GM19023 (cell line): ENCODE results near the gene SBDS.
"Not testable (repeated sequence)": the region's sequence is repeated elsewhere in the genome, so short reads cannot be mapped to it uniquely, and the experiment has no call there.

ENCODE experiments used
- ATAC-seq: cut with Tn5 transposase; IDR thresholded peaks from one replicate; pipeline ENCODE4 v1.9.1; 2021; ENCODE audit warnings: mild to moderate bottlenecking, moderate library complexity; ENCODE audit not compliant: unreplicated experiment

SBDS gene

DNA sequence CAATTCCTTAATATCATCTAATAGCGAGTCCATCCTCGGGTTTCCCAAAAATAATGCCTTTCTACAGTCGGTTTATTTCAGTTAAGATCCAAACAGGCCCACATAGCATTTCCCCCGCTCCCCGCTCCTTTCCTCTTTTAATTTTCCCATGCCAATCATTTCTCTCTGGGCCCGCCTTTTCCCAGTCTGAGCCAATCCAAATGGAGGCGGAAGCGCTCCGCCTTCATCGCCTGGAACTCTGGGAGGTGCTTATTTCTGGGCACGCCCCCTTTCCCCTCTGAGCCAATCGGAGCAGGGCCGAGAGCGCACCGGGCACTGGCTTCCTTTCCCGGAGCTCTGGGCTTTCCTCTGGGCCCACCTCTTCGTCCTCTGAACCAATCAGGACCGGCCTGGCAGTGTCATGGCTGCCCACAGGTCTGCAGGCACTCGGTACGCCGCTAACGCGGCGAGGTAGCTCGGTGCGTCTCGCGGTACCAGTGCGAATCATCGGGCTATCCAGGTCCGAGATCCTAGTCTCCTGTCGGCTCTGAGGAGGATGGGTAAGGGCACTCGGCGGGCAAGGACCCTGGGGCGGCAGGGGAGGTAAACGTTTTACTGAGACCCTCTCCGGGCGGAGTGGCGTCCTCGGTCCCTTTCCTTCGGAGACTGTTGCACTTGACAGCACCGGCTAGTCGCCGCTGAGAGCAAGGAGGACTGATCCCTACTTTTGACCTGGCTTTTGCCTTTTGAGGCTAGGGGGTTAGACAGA, 1.2 kb upstream of the SBDS start, which contains the start of gene TYW1:
Gene TYW1, plus strand, starts transcription at position 390 of the 748 bp plus-strand sequence. Its CDS starts 146 bp downstream, at position 536.
- peak; percentile 92 for ATAC-seq

DNA sequence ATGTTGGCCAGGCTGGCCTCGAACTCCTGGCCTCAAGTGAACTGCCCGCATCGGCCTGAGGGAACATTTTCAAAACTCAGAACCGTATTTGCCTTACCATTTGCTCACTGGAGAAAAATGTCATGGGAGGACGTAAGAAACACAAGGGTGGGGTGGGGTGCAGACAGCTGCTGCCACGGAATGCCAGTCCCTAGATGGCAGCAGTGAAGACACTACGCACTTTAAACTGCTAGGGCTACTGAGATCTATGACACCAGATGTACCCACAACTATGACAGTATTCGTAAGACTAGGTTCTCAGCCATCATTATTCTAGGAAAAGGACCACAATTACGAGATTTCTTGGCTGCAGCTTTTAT, 716 bp downstream of the SBDS start:
- ATAC-seq: peak; percentile 19

DNA sequence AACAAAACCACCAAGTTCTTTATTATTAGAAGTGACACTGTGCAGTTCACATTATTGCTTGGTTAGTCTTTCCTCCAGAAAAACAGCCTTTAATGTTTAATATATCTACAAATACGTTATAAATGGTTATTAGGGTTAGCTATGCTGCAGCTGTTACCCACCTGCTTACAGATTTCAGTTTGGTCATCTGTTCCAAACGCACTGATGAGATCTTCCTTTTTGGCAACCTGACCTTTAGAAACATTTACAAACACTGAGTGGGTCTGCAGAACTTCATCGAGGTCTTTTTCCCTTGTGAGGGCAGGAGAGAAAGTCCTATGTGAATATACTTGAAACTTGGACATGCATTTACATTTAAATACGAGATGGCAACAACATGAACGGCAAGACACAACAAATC, 1.3 kb downstream of the SBDS start:
- not testable (repeated sequence) for ATAC-seq

DNA sequence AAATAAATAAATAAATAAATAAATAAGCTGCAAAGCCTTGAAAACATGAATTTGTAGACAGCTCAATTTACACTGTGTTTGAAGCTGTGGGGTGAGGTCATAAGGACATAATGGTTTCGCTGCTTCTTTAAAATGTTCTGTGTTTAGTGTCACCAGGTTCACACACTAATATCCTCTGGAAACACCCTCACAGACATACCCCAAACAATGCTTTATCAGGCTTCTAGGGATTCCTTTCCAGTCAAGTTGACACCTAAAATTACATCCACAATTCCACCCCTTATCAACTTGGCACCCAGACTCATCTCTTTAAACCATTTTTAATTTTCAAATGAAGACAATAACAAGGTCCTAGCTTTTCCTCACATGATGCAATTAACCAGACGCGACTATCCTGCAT, 5.8 kb downstream of the SBDS start:
- ATAC-seq: not testable (repeated sequence)

DNA sequence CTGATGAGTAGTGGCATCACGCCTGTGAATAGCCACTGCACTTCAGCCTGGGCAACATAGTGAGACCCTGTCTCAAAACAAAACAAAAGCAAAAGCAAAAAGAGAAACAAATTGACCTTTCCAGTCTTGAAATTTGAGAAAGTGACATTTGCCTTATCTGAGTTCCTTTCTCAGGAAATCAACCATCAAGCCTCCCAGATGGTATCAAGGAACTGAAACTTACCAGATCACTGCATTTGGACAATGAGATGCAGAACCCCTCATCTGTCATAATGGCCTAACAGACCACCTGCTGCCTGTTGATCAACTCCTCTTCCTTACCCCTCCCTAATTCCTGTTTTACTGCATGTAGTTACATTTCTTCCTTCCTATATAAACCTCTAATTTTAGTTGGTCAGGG, 15.1 kb downstream of the SBDS start:
- ATAC-seq: not testable (repeated sequence)

DNA sequence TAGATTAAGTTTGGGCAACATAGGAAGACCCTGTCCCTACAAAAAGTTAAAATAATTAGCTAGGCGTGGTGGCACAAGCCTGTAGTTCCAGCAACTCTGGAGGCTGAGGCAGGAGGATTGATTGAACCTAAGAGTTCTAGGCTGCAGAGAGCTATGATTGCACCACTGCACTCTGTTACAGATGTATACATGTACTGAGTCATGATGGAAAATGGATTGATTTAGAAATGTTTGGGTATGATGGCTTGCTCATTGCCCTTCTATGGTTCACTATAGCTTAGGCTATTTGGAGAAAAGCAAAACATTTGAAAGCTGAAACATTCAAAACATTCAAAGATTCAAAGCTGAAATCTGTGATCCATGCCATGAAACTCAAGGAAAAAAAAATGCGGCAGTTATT, 16.4 kb downstream of the SBDS start:
- not testable (repeated sequence) for ATAC-seq

DNA sequence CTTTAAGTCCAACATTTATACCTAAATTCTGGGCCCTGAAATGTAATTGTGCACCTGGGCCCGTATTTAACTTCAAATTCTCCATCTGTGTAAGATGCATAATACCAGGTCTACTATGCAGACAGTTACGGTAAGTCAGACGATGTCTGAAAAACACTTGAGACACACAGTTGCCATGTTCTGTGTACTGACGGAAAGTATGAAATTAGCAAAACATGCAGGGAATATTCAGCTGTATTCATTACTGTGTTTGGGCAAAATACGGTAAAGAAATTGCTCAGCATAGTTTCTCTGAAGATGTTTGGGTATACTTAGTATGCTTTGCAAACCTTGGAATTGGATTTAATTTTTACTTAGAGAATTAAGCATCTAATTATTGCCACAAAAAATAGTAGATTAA, 17.1 kb downstream of the SBDS start:
- not testable (repeated sequence) for ATAC-seq

DNA sequence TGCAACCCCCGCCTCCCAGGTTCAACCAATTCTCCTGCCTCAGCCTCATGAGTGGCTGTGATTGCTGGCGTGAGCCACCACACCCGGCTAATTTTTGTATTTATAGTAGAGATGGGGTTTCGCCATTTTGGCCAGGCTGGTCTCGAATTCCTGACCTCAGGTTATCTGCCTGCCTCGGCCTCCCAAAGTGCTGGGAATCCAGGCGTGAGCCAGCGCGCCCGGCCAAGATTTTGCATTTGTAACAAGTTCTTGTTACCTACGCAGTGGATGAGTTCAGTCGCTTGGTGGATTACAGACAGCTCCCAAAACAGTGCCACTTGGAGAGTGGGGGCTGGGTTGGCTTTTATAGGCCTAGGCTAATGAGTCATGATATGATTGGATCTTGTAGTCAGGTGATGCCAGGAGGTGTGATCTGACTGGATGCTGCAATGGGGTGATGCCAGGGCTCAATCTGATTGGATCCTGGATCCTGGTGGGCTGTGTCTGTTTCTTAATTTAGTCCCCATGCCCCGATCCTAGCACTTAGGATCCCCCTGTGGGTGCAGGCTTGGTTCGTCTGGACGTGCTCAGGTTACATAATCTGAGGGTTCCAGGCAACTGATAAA, 20.3 kb downstream of the SBDS start:
- no peak for ATAC-seq

DNA sequence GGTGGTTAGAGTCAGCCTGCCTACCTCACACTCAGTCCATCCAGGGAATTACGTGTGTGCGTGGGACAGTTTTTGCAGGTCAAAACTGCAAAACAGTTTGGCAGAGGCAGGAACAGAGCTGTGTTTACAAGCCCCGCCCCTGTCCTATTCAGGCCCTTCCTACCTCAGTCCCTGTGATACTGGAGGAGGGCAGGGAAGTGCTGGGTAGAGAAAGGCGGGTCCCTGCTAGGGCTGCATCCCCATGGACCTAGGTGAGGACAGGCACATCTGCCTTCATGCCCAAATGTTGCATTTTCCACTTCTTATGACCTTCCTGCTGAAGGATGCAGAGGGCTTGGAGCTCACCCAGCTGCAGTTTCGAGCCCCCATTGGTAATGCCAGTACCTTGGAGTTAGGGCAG, 25.1 kb downstream of the SBDS start:
- ATAC-seq: no peak

DNA sequence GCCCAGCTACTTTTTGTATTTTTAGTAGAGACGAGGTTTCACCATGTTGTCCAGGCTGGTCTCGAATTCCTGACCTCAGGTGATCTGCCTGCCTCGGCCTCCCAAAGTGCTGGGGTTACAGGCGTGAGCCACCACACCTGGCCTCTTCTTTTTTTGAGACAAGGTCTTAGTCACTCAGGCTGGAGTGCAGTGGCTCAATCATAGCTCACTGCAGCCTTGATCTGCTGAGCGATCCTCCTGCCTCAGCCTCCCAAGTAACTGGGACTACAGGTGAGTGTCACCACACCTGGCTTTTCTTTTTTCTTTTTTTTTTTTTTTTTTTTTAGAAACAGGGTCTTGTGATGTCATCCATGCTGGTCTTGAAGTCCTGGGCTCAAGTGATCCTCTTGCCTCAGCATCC, 26.4 kb downstream of the SBDS start:
- not testable (repeated sequence) for ATAC-seq

DNA sequence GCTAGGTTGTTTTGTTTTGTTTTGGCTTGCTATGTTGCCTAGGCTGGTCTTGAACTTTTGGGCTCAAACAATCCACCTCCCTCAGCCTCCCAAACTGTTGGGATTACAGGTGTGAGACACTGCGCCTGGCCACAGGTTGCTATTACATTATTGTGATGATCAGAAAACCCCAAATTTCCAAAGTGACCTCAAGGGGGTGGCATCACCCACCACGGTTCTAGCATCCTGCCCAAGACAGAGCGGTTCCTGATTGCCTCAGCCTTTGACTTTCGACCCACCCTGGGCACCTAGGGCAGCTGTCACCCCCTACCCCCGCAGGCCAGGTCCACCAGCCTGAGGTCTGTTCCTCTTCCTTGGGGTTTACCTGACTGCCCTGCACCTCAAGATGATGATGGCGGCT, 28.4 kb downstream of the SBDS start:
- no peak for ATAC-seq

DNA sequence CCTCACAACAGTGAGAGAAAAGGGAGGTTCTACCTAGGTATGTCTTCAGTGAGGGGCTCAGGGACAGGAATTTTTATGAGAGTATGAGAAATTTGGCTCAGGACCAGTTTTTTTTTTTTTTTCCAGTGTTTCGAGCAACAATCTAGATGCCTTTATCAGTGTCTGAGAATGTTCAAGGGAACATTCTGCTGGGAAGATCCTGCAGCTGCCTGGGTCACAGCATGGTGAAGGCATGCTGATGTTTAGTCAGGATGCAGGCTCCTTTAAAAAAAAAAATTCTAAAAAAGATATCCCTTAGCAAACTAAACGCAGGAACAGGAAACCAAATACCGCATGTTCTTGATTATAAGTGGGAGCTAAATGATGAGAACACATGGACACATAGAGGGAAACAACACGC, 31.0 kb downstream of the SBDS start:
- no peak for ATAC-seq

DNA sequence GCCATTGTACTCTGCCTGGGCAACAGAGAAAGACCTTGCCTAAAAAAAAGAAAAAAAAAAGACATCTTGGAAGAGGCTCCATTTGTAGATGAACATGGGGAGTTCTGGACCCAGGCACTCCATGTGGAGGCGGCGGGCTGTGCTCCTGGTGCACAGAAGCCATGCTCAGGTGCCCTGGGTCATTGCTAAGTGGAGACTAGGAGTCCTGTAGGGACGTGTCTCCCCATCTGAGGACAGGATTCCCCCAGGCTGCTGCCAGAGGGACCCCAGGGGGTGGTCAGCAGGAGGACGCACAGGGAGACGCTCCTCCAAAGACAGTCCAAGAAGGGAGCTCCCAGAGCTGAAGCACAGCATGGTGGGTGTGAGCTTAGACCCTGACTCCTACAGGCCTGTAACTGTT, 34.3 kb downstream of the SBDS start:
- ATAC-seq: no peak

DNA sequence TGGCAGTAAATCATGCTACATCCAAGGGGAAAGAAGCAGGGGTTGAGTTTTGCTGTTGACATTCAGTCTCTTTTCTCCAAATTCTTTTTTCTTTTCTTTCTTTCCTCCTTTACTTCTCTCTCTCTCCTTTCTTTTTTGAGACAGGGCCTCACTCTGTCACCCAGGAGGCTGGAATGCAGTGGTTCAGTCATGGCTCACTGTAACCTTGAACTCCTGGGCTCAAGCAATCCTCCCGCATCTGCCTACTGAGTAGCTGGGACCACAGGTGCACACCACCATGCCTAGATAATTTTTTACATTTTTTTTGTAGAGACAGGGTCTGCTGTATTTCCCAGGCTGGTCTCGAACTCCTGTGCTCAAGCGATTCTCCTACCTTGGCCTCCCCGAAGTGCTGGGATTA, 35.2 kb downstream of the SBDS start:
- no peak for ATAC-seq

DNA sequence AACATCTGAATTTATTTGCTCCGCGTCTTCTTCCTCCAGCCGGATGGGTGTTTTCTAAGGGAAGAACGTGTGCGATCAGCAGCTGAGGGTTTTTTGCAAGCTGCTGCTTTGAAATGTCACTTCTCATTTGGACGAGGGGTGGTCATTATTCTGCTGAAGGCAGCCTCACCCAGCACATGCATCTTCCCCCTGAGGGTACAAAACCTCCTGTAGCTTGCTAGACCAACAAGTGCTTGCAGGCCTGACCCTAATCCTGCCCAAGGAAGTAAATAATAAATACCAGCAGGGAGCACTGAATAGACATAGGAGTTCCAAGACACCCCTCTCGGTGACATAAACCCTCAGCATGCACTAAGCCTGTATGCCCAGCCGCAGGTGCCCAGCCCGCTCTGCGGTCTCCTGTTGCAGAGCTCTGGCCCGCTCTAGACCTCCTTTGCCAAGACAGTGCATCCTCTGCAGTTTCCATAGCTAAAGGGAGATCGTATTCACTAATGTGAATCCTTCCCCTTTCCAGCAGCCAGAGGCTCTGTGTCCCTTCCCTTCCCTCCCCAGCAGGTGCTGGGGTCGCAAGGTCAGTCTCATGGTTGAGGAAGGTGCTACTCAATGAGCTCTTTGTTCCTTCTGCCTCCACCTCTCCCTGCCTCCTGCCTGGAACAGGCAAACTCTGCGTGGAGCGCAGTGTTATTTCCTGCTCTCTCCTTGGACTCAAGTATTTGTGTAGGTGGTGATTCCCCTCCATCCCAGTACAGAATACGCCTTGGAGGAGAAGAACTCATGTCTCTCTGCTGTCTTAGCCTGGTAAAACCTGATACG, 36.6 kb downstream of the SBDS start:
- no peak for ATAC-seq

DNA sequence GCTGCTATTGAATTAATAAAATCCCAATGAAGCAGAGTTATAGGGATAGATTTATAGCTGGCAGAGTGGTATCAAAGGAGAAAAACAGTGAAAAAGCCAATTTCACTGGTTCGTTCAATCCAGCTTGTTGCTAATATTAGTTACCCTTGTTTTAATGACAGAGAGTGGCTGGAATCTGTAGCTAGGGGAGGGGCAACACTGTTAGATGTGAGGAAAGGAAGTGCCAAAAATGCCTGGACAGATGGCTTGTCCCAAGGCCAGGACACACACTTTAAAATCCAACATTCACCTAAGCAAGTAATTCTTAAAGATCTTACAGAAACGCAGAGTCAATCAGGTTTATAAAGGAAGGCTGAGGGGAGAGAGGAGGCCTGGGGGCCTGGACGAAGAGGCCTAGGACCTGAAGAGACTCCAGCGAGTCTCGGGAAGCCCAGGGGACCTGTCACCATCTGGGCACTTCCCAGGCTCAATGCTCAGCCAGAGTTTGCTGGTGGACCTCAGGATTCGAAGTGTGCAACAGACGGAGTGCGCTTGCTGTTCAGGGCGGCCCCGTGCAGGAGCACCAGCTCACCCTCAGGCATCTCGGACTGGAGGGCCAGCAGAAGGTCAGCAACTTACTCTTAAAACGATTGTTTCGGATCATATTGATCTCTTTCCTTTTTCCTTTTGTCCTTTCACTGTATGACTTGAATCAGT, 37.6 kb downstream of the SBDS start:
- no peak for ATAC-seq

DNA sequence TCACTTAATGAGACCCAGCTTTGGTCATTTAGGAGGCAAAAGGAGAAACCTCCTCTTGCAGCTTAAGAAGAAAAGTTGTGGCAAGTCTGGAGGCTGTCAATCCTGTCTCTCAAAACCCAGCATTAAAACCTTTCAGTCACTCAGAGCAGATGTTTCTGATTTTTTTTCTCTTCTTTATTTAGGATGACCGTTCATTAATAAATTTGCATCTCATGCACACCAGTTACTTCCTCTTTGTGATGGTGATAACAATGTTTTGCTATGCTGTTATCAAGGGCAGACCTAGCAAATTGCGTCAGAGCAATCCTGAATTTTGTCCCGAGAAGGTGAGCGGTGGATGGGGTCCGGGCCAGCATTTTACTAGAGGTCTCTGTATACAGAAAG, 42.4 kb downstream of the SBDS start:
- ATAC-seq: no peak

DNA sequence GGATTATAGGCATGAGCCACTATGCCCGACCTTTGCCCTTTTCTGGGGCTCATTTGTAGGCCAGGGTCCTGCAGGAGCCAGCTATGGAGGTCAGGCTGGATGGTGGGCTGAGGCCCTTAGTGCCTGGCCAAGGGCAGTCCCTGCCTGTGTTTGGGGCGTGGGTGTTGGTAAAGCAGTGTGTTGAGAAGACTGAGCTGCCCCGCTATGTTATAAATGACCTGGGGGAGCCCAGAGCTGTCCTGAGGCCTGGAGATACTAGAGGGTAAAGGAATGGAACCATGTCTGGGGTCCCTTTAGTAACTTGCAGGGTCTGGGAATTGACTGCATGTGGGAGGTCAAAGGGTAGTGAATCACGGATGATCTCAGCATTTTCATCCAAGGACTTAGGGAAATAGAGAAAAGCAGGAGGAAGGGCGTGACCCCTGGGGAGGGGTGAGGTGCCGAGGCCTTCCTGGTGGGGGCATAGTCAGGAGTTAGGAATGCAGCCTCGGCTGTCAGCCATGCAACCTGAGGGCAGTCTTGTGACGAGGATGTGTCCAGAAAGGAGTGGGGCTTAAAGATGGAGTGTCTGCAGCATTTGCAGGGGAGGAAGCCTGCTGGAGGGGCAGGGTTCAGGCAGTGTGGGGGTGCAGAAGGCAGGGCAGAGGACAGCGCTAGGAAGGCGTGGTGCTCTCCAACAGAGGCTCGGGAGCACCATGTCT, 42.9 kb downstream of the SBDS start:
- ATAC-seq: no peak

DNA sequence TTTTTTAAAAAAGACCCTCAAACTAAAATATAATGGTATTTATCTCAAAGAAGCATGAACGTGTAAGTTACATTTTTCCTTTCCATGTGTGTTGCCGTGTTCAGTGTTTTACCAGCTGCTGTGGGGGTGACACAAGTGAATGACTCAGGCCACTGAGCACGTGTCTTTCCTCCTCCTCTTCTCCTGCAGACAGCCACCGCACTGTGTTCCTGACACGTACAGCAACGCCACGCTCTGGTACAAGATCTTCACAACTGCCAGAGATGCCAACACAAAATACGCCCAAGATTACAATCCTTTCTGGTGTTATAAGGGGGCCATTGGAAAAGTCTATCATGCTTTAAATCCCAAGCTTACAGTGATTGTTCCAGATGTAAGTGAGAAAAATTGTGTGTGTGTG, 44.6 kb downstream of the SBDS start:
- no peak for ATAC-seq

DNA sequence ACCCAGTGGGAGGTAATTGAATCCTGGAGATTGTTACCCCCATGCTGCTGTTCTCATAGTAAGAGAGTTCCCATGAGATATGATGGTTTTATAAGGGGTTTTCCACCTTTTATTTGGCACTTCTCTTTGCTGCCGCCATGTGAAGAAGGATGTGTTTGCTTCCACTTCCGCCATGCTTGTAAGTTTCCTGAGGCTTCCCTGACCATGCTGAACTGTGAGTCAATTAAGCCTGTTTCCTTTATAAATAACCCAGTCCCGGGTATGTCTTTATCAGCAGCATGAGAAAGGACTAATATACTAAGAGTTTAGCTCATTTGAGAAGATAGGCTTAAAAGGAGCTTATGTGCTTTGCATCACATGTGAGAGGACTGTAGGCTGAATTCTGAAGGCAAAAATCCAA, 45.1 kb downstream of the SBDS start:
- no peak for ATAC-seq
